K562 (cell line): ENCODE measurements around the gene ADAR. TPM values are rescaled to one million over a fixed set of nuclear protein-coding genes. Genes with fewer than 3 reads are reported as not detected.

Experiments
- ATAC-seq: fragments of 200-7000 bp; cut with Tn5 transposase; 3 replicates; pipeline ENCODE4 v1.9.1; 2020; ENCODE audit warnings: moderate library complexity
- BruUV-seq: library from RNA; stranded (reverse); fragments of 400-500 nt; replicated peaks from 2 replicates; lab custom pipeline; 2021; lab: Mats Ljungman, UMichigan
- CTCF ChIA-PET: fragments of 300-600 bp; formaldehyde crosslinking; extraction: SDS; loops from one replicate; lab custom pipeline; 2021; ENCODE audit warnings: low intra/inter-chr PET ratio; lab: Yijun Ruan, JAX
- POLR2A ChIA-PET: fragments of 300-600, 350-650 bp; sonication (Branson Sonifier 250); formaldehyde crosslinking; extraction: SDS; loops from one replicate; lab custom pipeline; 2021; ENCODE audit warnings: antibody characterized with exemption, inconsistent platforms; lab: Yijun Ruan, JAX
- DNase-seq, 4 experiments: peaks; one replicate each; pipeline versions ENCODE4 v3.0.0 to v3.0.0-alpha.2; 2011 to 2018; ENCODE audit warnings: low spot score in 3 of 4, mixed read lengths in 3 of 4; ENCODE audit errors: extremely low read depth in 1 of 4
- FAIRE-seq: peaks from 2 replicates; lab custom pipeline; 2011; peaks lifted over from hg19 to GRCh38; lab: Jason Lieb, UNC
- H2AFZ ChIP-seq: 2 replicates; pipeline ENCODE4 v1.6.0; 2011; ENCODE audit warnings: low read depth, low read length, control low read depth, inconsistent platforms
- H3K27ac ChIP-seq: fragments of 200-600 bp; 3 replicates; pipeline ENCODE4 v1.8.0; 2011; ENCODE audit warnings: low read depth, mild to moderate bottlenecking, control low read depth, inconsistent platforms, low read length, moderate library complexity, mixed read lengths; ENCODE audit errors: extremely low read depth
- H3K27me3 ChIP-seq, 2 experiments: fragments of 300-600 bp in 1 of 2; 2 replicates in 1 of 2; 3 replicates in 1 of 2; pipeline versions ENCODE4 v1.6.0 to v1.8.0; 2011; ENCODE audit warnings: inconsistent platforms in 2 of 2, low read length in 2 of 2, mild to moderate bottlenecking in 1 of 2, mixed read lengths in 1 of 2, moderate library complexity in 1 of 2; ENCODE audit not compliant: control insufficient read depth in 2 of 2, insufficient read depth in 2 of 2
- H3K36me3 ChIP-seq: fragments of 300-600 bp; 3 replicates; pipeline ENCODE4 v1.8.0; 2011; ENCODE audit warnings: mild to moderate bottlenecking, low read length, inconsistent platforms; ENCODE audit not compliant: control insufficient read depth, insufficient read depth
- H3K4me1 ChIP-seq, 2 experiments: fragments of 200-600 bp in 1 of 2; replicated peaks in 1 of 2; 2 replicates in 1 of 2; 3 replicates in 1 of 2; pipeline versions ENCODE4 v1.5.1 to v1.8.0; 2011; ENCODE audit warnings: inconsistent platforms in 2 of 2, low read length in 2 of 2, mild to moderate bottlenecking in 1 of 2, mixed read lengths in 1 of 2, moderate library complexity in 1 of 2; ENCODE audit not compliant: control insufficient read depth in 2 of 2, insufficient read depth in 2 of 2
- H3K4me2 ChIP-seq: 2 replicates; pipeline ENCODE4 v1.6.1; 2011; ENCODE audit warnings: low read length, control low read depth, inconsistent platforms, mixed read lengths; ENCODE audit not compliant: insufficient read depth
- H3K4me3 ChIP-seq: fragments of 200-600 bp; sonication (generic), shearing (Covaris generic); 2 replicates; pipeline ENCODE4 v1.5.1; 2016; ENCODE audit warnings: control low read depth, inconsistent platforms
- H3K79me2 ChIP-seq: fragments of 200-600 bp; 3 replicates; pipeline ENCODE4 v1.8.0; 2011; ENCODE audit warnings: low read length, inconsistent platforms; ENCODE audit not compliant: control insufficient read depth, insufficient read depth
- H3K9ac ChIP-seq, 2 experiments: 2 replicates each; pipeline versions ENCODE4 v1.6.0 to v1.6.1; 2011; ENCODE audit warnings: low read depth in 2 of 2, low read length in 2 of 2, control low read depth in 1 of 2, inconsistent platforms in 1 of 2, mild to moderate bottlenecking in 1 of 2, mixed read lengths in 1 of 2; ENCODE audit not compliant: insufficient read depth in 1 of 2
- H3K9me1 ChIP-seq: one replicate; pipeline ENCODE4 v1.6.0; 2011; ENCODE audit warnings: inconsistent platforms, mild to moderate bottlenecking, low read length, moderate library complexity; ENCODE audit not compliant: control insufficient read depth, insufficient read depth
- H3K9me3 ChIP-seq: replicated peaks from 2 replicates; pipeline ENCODE4 v1.5.1; 2011; ENCODE audit warnings: low read depth, low read length, inconsistent platforms; ENCODE audit not compliant: control insufficient read depth, insufficient read depth
- H4K20me1 ChIP-seq: replicated peaks from 2 replicates; pipeline ENCODE4 v1.6.1; 2011; ENCODE audit warnings: low read length, inconsistent platforms, mixed read lengths; ENCODE audit not compliant: control insufficient read depth, insufficient read depth
- C11orf30 ChIP-seq: fragments of 450-650 bp; IDR thresholded peaks from 2 replicates; pipeline ENCODE4 v1.6.1; 2016; ENCODE audit warnings: low read depth, mild to moderate bottlenecking
- CREB3L1 ChIP-seq: fragments of 450-650 bp; IDR thresholded peaks from 2 replicates; pipeline ENCODE4 v1.6.1; 2014; ENCODE audit warnings: low read depth, mild to moderate bottlenecking, moderate library complexity, borderline replicate concordance
- ETS1 ChIP-seq: conservative IDR thresholded peaks from 2 replicates; pipeline ENCODE4 v1.6.1; 2011; ENCODE audit warnings: low read depth, mild to moderate bottlenecking, low read length; ENCODE audit not compliant: control insufficient read depth
- MAFF ChIP-seq: IDR thresholded peaks from 2 replicates; pipeline ENCODE4 v1.6.1; 2012; ENCODE audit warnings: low read length, improper control_type of control experiment
- MAFG ChIP-seq: fragments of 450-650 bp; conservative IDR thresholded peaks from 2 replicates; pipeline ENCODE4 v1.6.1; 2016; ENCODE audit warnings: missing genetic modification characterization, missing compliant biosample characterization
- MEF2A ChIP-seq: IDR thresholded peaks from 2 replicates; pipeline ENCODE4 v1.6.1; 2011; ENCODE audit warnings: low read depth, mild to moderate bottlenecking, low read length, moderate library complexity; ENCODE audit not compliant: control insufficient read depth
- MYC ChIP-seq, 2 experiments: fragments of 250-450 bp in 1 of 2; sonication (Bioruptor Pico) in 1 of 2; IDR thresholded peaks; 2 replicates each; pipeline versions ENCODE4 v1.5.1 to v1.6.1; 2012 to 2021; ENCODE audit warnings: low read depth in 2 of 2, borderline replicate concordance in 1 of 2, improper control_type of control experiment in 1 of 2, low read length in 1 of 2, mild to moderate bottlenecking in 1 of 2, moderate library complexity in 1 of 2
- NFE2 ChIP-seq: IDR thresholded peaks from 2 replicates; pipeline ENCODE4 v1.6.1; 2014; ENCODE audit warnings: antibody characterized with exemption, low read depth
- PHF20 ChIP-seq: fragments of 450-650 bp; IDR thresholded peaks from 2 replicates; pipeline ENCODE4 v1.6.1; 2018; ENCODE audit not compliant: partially characterized antibody
- PHTF2 ChIP-seq: fragments of 250-450 bp; sonication (Bioruptor Pico); IDR thresholded peaks from 2 replicates; pipeline ENCODE4 v1.5.0; 2021; ENCODE audit warnings: mild to moderate bottlenecking
- POLR2AphosphoS2 ChIP-seq: IDR thresholded peaks from 2 replicates; pipeline ENCODE4 v1.6.1; 2012; ENCODE audit warnings: low read length, improper control_type of control experiment
- SMARCC2 ChIP-seq: fragments of 450-650 bp; IDR thresholded peaks from 2 replicates; pipeline ENCODE4 v1.6.1; 2017; ENCODE audit warnings: antibody characterized with exemption, moderate library complexity, mild to moderate bottlenecking, low read depth
- ZBTB33 ChIP-seq: sonication (generic); formaldehyde crosslinking; IDR thresholded peaks from 2 replicates; pipeline ENCODE4 v1.8.1; 2023; ENCODE audit warnings: mild to moderate bottlenecking, missing genetic modification reagents
- ZNF695 ChIP-seq: fragments of 450-650 bp; formaldehyde crosslinking; IDR thresholded peaks from 2 replicates; pipeline ENCODE4 v1.4.0; 2020; ENCODE audit warnings: mild to moderate bottlenecking, moderate library complexity
- WGBS: fragments of 100-300 bp; shearing (Covaris generic); methylation state at CpG from one replicate; pipeline ENCODE4 v1.1.6; 2016; ENCODE audit warnings: low coverage, mixed read lengths; ENCODE audit not compliant: insufficient coverage; ENCODE audit errors: missing lambda C conversion rate; 5-methylcytosine and 5-hydroxymethylcytosine counted together
- in situ Hi-C: fragments of 300-500 bp; cut with MboI; formaldehyde crosslinking; loops from 4 replicates; pipeline ENCODE4 v1.15.0; 2018; ENCODE audit warnings: inconsistent platforms, mixed read lengths
- intact Hi-C: fragments of 100-400 bp; cut with micrococcal nuclease; formaldehyde crosslinking; loops from 2 replicates; pipeline ENCODE4 v1.14.2; 2022
- polyA plus RNA-seq, 8 experiments: library from polyadenylated mRNA; depleted of rRNA in 4 of 8; stranded (reverse) in 5 of 8; unstranded in 3 of 8; fragments of >200 nt; fragmentation: Nextera tagmentation in 2 of 8; fragmentation: Illumina TruSeq in 1 of 8; extraction: Ambion mirVana in 2 of 8; extraction: Trizol in 1 of 8; gene quantifications; 2 replicates each; pipeline versions ENCODE4 v1.2.1 to v1.2.3, GENCODE V29; 2011 to 2014; ENCODE audit warnings: inconsistent platforms in 1 of 8, missing spikeins in 1 of 8
- total RNA-seq, 7 experiments: library from RNA; depleted of rRNA in 6 of 7; stranded (reverse); fragments of >200 nt in 6 of 7; fragmentation: Illumina TruSeq in 2 of 7; extraction: Trizol in 2 of 7; gene quantifications; 2 replicates each; pipeline versions ENCODE4 v1.2.1 to v1.2.3, GENCODE V29; 2011 to 2021; ENCODE audit warnings: low replicate concordance in 1 of 7

Gene ADAR
- total and polyA plus RNA-seq, 9 of the 15 experiments (the other 6 are each of a cell fraction or from before 2014, with no cell fraction given), result 30.1 to 123 (median 60.2) TPM

- Histone ChIP-seq H3K9me1 (no peaks in the 10 kb centered on the region), H3K27me3 (no peaks in the 10 kb centered on the region), H3K27ac (peak overlapping the region; percentile 91; the same call in 1 of the 3 replicates), H3K4me2 (peak overlapping the region; percentile 99; the same call in 1 of the 2 replicates), H4K20me1 (peaks cover 17% of the 10 kb centered on the region; the same call in 1 of the 2 replicates), H3K4me3 (no peak overlapping the region), H3K9ac (peak overlapping the region in 1 of 2 experiments; percentile 29; a peak in 1 of 4 replicates), H2AFZ (no peak overlapping the region), H3K9me3 (no peaks in the 10 kb centered on the region), H3K4me1 (peaks cover 8 to 26% of the 10 kb centered on the region in 2 experiments), H3K36me3 (peaks cover 10% of the 10 kb centered on the region; the same call in 2 of the 3 replicates), H3K79me2 (peaks cover 67% of the 10 kb centered on the region)
- in situ Hi-C loops, result no loop called here
- ChIA-PET CTCF (no interaction called here), POLR2A (interaction anchor here (0.7 to 2.3 kb wide), 3 partner anchors 11 to 32 kb away, joined by 3 to 5 read pairs (median 4); no protein-coding TSS in a partner anchor)
- TSS peak; percentile 74 for BruUV-seq
- FAIRE-seq, result no peak
- peak in 1 of 4 experiments; percentile 17 for DNase-seq
- intact Hi-C loops, result loop anchor here (2.0 kb wide), 1 partner anchor 17 kb away; no protein-coding TSS in a partner anchor
- 28% methylated on average over 12 of the region's 12 CpGs for WGBS
- peak; percentile 6; the same call in 1 of the 3 replicates for ATAC-seq
- TF ChIP-seq PHTF2 (CRISPR knock-in tag), result no peak
- TF ChIP-seq POLR2AphosphoS2, result no peak
- TF ChIP-seq CREB3L1, result no peak
- peak; percentile 11; the same call in 1 of the 2 replicates for TF ChIP-seq MAFF
- 0 out of 2 replicates have a peak, but pooled peaks have one; percentile 27 for TF ChIP-seq ZBTB33
- no peak for TF ChIP-seq SMARCC2
- TF ChIP-seq ETS1, result no peak
- TF ChIP-seq MYC (IDR thresholded peaks at IDR 0.05; ENCODE audit: low read depth, low read length), result no peak
- TF ChIP-seq MYC (CRISPR knock-in tag; IDR thresholded peaks at IDR 0.05; ENCODE audit: borderline replicate concordance, low read depth), result no peak
- TF ChIP-seq PHF20, result peak; percentile 17
- TF ChIP-seq MEF2A, result no peak
- TF ChIP-seq MAFG (tag), result peak; percentile 73
- TF ChIP-seq ZNF695 (CRISPR knock-in tag), result no peak
- TF ChIP-seq C11orf30, result peak; percentile 42
- peak; percentile 58; the same call in 1 of the 2 replicates for TF ChIP-seq NFE2
Measured at GRCh38 chr1:154609398-154610380, 1.7 kb upstream of the ADAR start.
